ENCODE measurements around the gene ZNF280B.

The ZNF280B gene

DNA sequence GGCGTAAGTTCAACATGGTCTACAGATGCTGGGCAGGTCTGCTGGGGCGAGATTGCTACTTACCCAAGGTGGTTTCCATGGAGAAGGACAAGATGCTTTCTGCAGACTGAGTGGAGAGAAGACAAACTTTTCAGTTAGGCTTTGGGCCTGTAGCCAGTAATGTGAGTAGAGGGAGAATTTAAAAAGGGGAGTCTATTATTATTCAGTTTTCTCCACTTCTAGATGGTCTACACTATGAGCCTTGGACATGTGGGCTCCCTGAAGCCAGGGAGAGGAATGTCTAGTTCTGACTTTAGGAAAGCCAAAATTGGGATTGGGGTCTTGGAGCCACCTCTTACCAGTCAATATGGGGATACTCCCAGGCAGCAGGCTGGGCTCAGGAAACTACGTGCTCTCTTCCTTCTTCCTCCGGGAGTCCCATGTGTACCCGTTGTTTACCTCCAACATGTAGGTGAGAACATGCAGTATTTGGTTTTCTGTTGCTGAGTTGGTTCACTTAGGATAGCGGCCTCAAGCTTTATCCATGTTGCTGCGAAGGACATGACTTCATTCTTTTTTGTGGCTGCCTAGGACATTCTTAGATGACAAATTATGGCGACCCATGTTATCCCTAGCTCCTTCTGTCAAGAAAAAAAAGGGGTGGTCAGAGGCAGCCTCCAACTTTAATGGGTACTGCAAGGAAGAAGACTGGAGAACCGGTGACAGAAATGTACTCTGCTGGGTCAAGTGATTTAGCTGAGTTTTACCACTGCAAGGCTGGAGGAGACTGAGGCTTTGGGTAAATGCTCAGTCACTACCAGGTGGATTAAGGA lies 26.3 kb upstream of the ZNF280B start:
- TF ChIP-seq ISL1 (CRISPR knock-in tag; IDR thresholded peaks at IDR 0.05) (no peak), TOX (CRISPR knock-in tag; IDR thresholded peaks at IDR 0.05; ENCODE audit: borderline replicate concordance) (no peak), SNAI2 (CRISPR knock-in tag; IDR thresholded peaks at IDR 0.05) (no peak), ZFP3 (CRISPR knock-in tag; IDR thresholded peaks at IDR 0.05) (no peak), ESRRG (CRISPR knock-in tag; IDR thresholded peaks at IDR 0.05) (no peak), ARNTL (CRISPR knock-in tag; IDR thresholded peaks at IDR 0.05; ENCODE audit: borderline replicate concordance, low read depth) (no peak), ZNF8 (CRISPR knock-in tag; IDR thresholded peaks at IDR 0.05) (no peak), ZNF70 (CRISPR knock-in tag; IDR thresholded peaks at IDR 0.05) (no peak), ZC3H10 (CRISPR knock-in tag; IDR thresholded peaks at IDR 0.05) (no peak), ZNF565 (CRISPR knock-in tag; conservative IDR thresholded peaks at IDR 0.05; ENCODE audit: low read depth) (no peak), TCF4 (CRISPR knock-in tag; IDR thresholded peaks at IDR 0.05; ENCODE audit: borderline replicate concordance) (no peak), CSDC2 (CRISPR knock-in tag; IDR thresholded peaks at IDR 0.05) (no peak), PPARA (CRISPR knock-in tag; IDR thresholded peaks at IDR 0.05; ENCODE audit: borderline replicate concordance) (no peak), ZFP30 (CRISPR knock-in tag; IDR thresholded peaks at IDR 0.05) (no peak), CREB5 (CRISPR knock-in tag; IDR thresholded peaks at IDR 0.05; ENCODE audit: low read depth) (no peak), RARB (CRISPR knock-in tag; IDR thresholded peaks at IDR 0.05) (no peak)
- TF ChIP-seq, protein P1, sequence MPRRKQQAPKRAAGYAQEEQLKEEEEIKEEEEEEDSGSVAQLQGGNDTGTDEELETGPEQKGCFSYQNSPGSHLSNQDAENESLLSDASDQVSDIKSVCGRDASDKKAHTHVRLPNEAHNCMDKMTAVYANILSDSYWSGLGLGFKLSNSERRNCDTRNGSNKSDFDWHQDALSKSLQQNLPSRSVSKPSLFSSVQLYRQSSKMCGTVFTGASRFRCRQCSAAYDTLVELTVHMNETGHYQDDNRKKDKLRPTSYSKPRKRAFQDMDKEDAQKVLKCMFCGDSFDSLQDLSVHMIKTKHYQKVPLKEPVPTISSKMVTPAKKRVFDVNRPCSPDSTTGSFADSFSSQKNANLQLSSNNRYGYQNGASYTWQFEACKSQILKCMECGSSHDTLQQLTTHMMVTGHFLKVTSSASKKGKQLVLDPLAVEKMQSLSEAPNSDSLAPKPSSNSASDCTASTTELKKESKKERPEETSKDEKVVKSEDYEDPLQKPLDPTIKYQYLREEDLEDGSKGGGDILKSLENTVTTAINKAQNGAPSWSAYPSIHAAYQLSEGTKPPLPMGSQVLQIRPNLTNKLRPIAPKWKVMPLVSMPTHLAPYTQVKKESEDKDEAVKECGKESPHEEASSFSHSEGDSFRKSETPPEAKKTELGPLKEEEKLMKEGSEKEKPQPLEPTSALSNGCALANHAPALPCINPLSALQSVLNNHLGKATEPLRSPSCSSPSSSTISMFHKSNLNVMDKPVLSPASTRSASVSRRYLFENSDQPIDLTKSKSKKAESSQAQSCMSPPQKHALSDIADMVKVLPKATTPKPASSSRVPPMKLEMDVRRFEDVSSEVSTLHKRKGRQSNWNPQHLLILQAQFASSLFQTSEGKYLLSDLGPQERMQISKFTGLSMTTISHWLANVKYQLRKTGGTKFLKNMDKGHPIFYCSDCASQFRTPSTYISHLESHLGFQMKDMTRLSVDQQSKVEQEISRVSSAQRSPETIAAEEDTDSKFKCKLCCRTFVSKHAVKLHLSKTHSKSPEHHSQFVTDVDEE (CRISPR knock-in tag; IDR thresholded peaks at IDR 0.05) = no peak
- TF ChIP-seq, protein P2, sequence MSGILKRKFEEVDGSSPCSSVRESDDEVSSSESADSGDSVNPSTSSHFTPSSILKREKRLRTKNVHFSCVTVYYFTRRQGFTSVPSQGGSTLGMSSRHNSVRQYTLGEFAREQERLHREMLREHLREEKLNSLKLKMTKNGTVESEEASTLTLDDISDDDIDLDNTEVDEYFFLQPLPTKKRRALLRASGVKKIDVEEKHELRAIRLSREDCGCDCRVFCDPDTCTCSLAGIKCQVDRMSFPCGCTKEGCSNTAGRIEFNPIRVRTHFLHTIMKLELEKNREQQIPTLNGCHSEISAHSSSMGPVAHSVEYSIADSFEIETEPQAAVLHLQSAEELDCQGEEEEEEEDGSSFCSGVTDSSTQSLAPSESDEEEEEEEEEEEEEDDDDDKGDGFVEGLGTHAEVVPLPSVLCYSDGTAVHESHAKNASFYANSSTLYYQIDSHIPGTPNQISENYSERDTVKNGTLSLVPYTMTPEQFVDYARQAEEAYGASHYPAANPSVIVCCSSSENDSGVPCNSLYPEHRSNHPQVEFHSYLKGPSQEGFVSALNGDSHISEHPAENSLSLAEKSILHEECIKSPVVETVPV (CRISPR knock-in tag; IDR thresholded peaks at IDR 0.05) = no peak
- TF ChIP-seq, protein P3, sequence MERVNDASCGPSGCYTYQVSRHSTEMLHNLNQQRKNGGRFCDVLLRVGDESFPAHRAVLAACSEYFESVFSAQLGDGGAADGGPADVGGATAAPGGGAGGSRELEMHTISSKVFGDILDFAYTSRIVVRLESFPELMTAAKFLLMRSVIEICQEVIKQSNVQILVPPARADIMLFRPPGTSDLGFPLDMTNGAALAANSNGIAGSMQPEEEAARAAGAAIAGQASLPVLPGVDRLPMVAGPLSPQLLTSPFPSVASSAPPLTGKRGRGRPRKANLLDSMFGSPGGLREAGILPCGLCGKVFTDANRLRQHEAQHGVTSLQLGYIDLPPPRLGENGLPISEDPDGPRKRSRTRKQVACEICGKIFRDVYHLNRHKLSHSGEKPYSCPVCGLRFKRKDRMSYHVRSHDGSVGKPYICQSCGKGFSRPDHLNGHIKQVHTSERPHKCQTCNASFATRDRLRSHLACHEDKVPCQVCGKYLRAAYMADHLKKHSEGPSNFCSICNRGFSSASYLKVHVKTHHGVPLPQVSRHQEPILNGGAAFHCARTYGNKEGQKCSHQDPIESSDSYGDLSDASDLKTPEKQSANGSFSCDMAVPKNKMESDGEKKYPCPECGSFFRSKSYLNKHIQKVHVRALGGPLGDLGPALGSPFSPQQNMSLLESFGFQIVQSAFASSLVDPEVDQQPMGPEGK (CRISPR knock-in tag; IDR thresholded peaks at IDR 0.05; ENCODE audit: borderline replicate concordance) = no peak
- ATAC-seq = no peak

GRCh38 chr22:22533863-22534262 lies 25.3 kb upstream of the ZNF280B start:
- TF ChIP-seq CSDC2 (CRISPR knock-in tag; IDR thresholded peaks at IDR 0.05) (no peak), ZFP30 (CRISPR knock-in tag; IDR thresholded peaks at IDR 0.05) (no peak), ESRRG (CRISPR knock-in tag; IDR thresholded peaks at IDR 0.05) (no peak), ISL1 (CRISPR knock-in tag; IDR thresholded peaks at IDR 0.05) (no peak), ARNTL (CRISPR knock-in tag; IDR thresholded peaks at IDR 0.05; ENCODE audit: borderline replicate concordance, low read depth) (no peak), ZNF70 (CRISPR knock-in tag; IDR thresholded peaks at IDR 0.05) (no peak), ZC3H10 (CRISPR knock-in tag; IDR thresholded peaks at IDR 0.05) (no peak), ZNF8 (CRISPR knock-in tag; IDR thresholded peaks at IDR 0.05) (no peak), OSR1 (CRISPR knock-in tag; IDR thresholded peaks at IDR 0.05) (no peak), TCF4 (CRISPR knock-in tag; IDR thresholded peaks at IDR 0.05; ENCODE audit: borderline replicate concordance) (no peak), TOX (CRISPR knock-in tag; IDR thresholded peaks at IDR 0.05; ENCODE audit: borderline replicate concordance) (no peak), GLIS3 (CRISPR knock-in tag; IDR thresholded peaks at IDR 0.05) (no peak)
- TF ChIP-seq, protein P4, sequence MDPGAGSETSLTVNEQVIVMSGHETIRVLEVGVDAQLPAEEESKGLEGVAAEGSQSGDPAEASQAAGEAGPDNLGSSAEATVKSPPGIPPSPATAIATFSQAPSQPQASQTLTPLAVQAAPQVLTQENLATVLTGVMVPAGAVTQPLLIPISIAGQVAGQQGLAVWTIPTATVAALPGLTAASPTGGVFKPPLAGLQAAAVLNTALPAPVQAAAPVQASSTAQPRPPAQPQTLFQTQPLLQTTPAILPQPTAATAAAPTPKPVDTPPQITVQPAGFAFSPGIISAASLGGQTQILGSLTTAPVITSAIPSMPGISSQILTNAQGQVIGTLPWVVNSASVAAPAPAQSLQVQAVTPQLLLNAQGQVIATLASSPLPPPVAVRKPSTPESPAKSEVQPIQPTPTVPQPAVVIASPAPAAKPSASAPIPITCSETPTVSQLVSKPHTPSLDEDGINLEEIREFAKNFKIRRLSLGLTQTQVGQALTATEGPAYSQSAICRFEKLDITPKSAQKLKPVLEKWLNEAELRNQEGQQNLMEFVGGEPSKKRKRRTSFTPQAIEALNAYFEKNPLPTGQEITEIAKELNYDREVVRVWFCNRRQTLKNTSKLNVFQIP (CRISPR knock-in tag; IDR thresholded peaks at IDR 0.05; ENCODE audit: borderline replicate concordance, low read depth) = no peak
- TF ChIP-seq, protein P3 (CRISPR knock-in tag; IDR thresholded peaks at IDR 0.05; ENCODE audit: borderline replicate concordance) = no peak
- TF ChIP-seq, protein P1 (CRISPR knock-in tag; IDR thresholded peaks at IDR 0.05) = no peak
- no peak for ATAC-seq
